A549 (cell line): ENCODE data around the gene RECK.

Experiments
- KDM1A ChIP-seq: fragments of 200-600 bp; sonication (generic); IDR thresholded peaks from 2 replicates; pipeline ENCODE4 v1.6.1; 2016; ENCODE audit warnings: low read depth, mild to moderate bottlenecking
- TF ChIP-seq, protein P1 (sequence below): fragments of >200 bp; sonication (Bioruptor Twin); formaldehyde crosslinking; IDR thresholded peaks from 3 replicates; pipeline ENCODE4 v1.5.1; 2016

DNA sequence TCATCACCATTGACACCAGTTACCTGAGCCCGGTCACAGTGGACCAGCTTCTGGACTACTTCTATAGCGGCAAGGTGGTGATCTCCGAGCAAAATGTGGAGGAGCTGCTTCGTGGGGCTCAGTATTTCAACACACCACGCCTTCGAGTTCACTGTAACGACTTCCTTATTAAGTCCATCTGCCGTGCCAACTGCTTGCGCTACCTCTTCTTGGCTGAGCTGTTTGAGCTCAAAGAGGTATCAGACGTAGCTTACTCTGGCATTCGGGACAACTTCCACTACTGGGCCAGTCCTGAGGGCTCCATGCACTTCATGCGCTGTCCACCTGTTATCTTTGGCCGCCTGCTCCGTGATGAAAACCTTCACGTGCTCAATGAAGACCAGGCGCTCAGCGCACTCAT, 133.0 kb downstream of the RECK start:
- no peak for TF ChIP-seq KDM1A
- TF ChIP-seq, protein P1, sequence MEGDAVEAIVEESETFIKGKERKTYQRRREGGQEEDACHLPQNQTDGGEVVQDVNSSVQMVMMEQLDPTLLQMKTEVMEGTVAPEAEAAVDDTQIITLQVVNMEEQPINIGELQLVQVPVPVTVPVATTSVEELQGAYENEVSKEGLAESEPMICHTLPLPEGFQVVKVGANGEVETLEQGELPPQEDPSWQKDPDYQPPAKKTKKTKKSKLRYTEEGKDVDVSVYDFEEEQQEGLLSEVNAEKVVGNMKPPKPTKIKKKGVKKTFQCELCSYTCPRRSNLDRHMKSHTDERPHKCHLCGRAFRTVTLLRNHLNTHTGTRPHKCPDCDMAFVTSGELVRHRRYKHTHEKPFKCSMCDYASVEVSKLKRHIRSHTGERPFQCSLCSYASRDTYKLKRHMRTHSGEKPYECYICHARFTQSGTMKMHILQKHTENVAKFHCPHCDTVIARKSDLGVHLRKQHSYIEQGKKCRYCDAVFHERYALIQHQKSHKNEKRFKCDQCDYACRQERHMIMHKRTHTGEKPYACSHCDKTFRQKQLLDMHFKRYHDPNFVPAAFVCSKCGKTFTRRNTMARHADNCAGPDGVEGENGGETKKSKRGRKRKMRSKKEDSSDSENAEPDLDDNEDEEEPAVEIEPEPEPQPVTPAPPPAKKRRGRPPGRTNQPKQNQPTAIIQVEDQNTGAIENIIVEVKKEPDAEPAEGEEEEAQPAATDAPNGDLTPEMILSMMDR = no peak
